IMR-90 (cell line): Measurements from ENCODE around the gene NCOA3. TPM values are rescaled to one million over a fixed set of nuclear protein-coding genes. Genes with fewer than 3 reads are reported as not detected.

ENCODE experiments used
- ATAC-seq: fragments of 200-7000 bp; cut with Tn5 transposase; 2 replicates; pipeline ENCODE4 v1.9.1; 2020; ENCODE audit warnings: low read depth, mild to moderate bottlenecking, moderate library complexity
- BruUV-seq: library from RNA; stranded (reverse); fragments of 400-500 nt; replicated peaks from 2 replicates; lab custom pipeline; 2021; lab: Mats Ljungman, UMichigan
- CTCF ChIA-PET: fragments of 300-600 bp; formaldehyde crosslinking; extraction: SDS; loops from one replicate; lab custom pipeline; 2021; ENCODE audit warnings: antibody characterized with exemption; lab: Yijun Ruan, JAX
- POLR2A ChIA-PET: fragments of 300-600 bp; sonication (Branson Sonifier 250); formaldehyde crosslinking; loops from one replicate; lab custom pipeline; 2022; ENCODE audit warnings: antibody characterized with exemption; ENCODE audit not compliant: unreplicated experiment; lab: Charles Lee
- DNase-seq: peaks from one replicate; pipeline ENCODE4 v3.0.0; 2013
- H2AFZ ChIP-seq: replicated peaks from 2 replicates; pipeline ENCODE3; 2013; ENCODE audit warnings: low read length, mild to moderate bottlenecking; ENCODE audit not compliant: poor library complexity
- H2AK5ac ChIP-seq: 2 replicates; pipeline ENCODE4 v1.6.1; 2013; ENCODE audit warnings: low read depth, low read length, inconsistent platforms
- H2AK9ac ChIP-seq: replicated peaks from 2 replicates; pipeline ENCODE3; 2013; ENCODE audit warnings: mild to moderate bottlenecking, low read depth, low read length, moderate library complexity; ENCODE audit not compliant: poor library complexity
- H2BK120ac ChIP-seq: 2 replicates; pipeline ENCODE4 v1.6.1; 2013; ENCODE audit warnings: low read depth, low read length, inconsistent platforms
- H2BK15ac ChIP-seq: 3 replicates; pipeline ENCODE4 v1.6.1; 2013; ENCODE audit warnings: low read depth, low read length, inconsistent platforms
- H2BK20ac ChIP-seq: 2 replicates; pipeline ENCODE4 v1.6.1; 2013; ENCODE audit warnings: low read depth, mild to moderate bottlenecking, inconsistent platforms, low read length, moderate library complexity
- H2BK5ac ChIP-seq: 2 replicates; pipeline ENCODE4 v1.6.1; 2013; ENCODE audit warnings: mild to moderate bottlenecking, low read depth, low read length, inconsistent platforms; ENCODE audit not compliant: poor library complexity, severe bottlenecking
- H3K14ac ChIP-seq: replicated peaks from 2 replicates; pipeline ENCODE4 v1.6.1; 2013; ENCODE audit warnings: low read depth, low read length, inconsistent platforms
- H3K18ac ChIP-seq: 2 replicates; pipeline ENCODE4 v1.6.1; 2013; ENCODE audit warnings: low read depth, low read length, control low read depth
- H3K23ac ChIP-seq: 2 replicates; pipeline ENCODE4 v1.6.1; 2013; ENCODE audit warnings: low read depth, low read length, inconsistent platforms
- H3K27ac ChIP-seq: 2 replicates; pipeline ENCODE4 v1.5.1; 2013; ENCODE audit warnings: mild to moderate bottlenecking, control low read depth, low read length; ENCODE audit not compliant: insufficient read depth
- H3K27me3 ChIP-seq: 2 replicates; pipeline ENCODE4 v1.6.1; 2013; ENCODE audit warnings: low read length; ENCODE audit not compliant: control insufficient read depth, insufficient read depth
- H3K36me3 ChIP-seq: 2 replicates; pipeline ENCODE4 v1.6.1; 2013; ENCODE audit warnings: low read length, mixed read lengths; ENCODE audit not compliant: control insufficient read depth, insufficient read depth
- H3K4ac ChIP-seq: 2 replicates; pipeline ENCODE4 v1.6.1; 2013; ENCODE audit warnings: low read depth, low read length, inconsistent platforms
- H3K4me1 ChIP-seq: 2 replicates; pipeline ENCODE4 v1.6.1; 2013; ENCODE audit warnings: low read length, mixed read lengths; ENCODE audit not compliant: control insufficient read depth, insufficient read depth
- H3K4me2 ChIP-seq: 2 replicates; pipeline ENCODE4 v1.6.1; 2013; ENCODE audit warnings: low read depth, mild to moderate bottlenecking, control low read depth, low read length, moderate library complexity
- H3K4me3 ChIP-seq: 2 replicates; pipeline ENCODE4 v1.5.1; 2013; ENCODE audit warnings: low read depth, mild to moderate bottlenecking, control low read depth, low read length, moderate library complexity; ENCODE audit not compliant: insufficient read depth
- H3K56ac ChIP-seq: 2 replicates; pipeline ENCODE4 v1.6.1; 2013; ENCODE audit warnings: low read length, inconsistent platforms; ENCODE audit not compliant: insufficient read depth; ENCODE audit errors: extremely low read depth
- H3K79me1 ChIP-seq, 2 experiments: 2 replicates each; pipeline ENCODE4 v1.6.1; 2013; ENCODE audit warnings: low read length in 2 of 2, inconsistent platforms in 1 of 2, low read depth in 1 of 2
- H3K9ac ChIP-seq: 2 replicates; pipeline ENCODE4 v1.6.1; 2013; ENCODE audit warnings: low read depth, low read length, control low read depth
- H3K9me1 ChIP-seq: 2 replicates; pipeline ENCODE4 v1.6.1; 2013; ENCODE audit warnings: low read length, inconsistent platforms; ENCODE audit not compliant: insufficient read depth
- H3K9me3 ChIP-seq: 2 replicates; pipeline ENCODE4 v1.6.1; 2013; ENCODE audit warnings: low read length; ENCODE audit not compliant: control insufficient read depth, insufficient read depth
- H4K20me1 ChIP-seq: 2 replicates; pipeline ENCODE4 v1.6.1; 2013; ENCODE audit warnings: low read length, inconsistent platforms; ENCODE audit not compliant: insufficient read depth
- H4K5ac ChIP-seq: 2 replicates; pipeline ENCODE4 v1.6.1; 2013; ENCODE audit warnings: mild to moderate bottlenecking, low read depth, low read length, control low read depth
- H4K8ac ChIP-seq, 2 experiments: 2 replicates each; pipeline ENCODE4 v1.6.1; 2013; ENCODE audit warnings: low read depth in 2 of 2, low read length in 2 of 2, control low read depth in 1 of 2, inconsistent platforms in 1 of 2
- H4K91ac ChIP-seq: 2 replicates; pipeline ENCODE4 v1.6.1; 2013; ENCODE audit warnings: low read depth, low read length, inconsistent platforms; ENCODE audit not compliant: insufficient read depth
- CTCF ChIP-seq: conservative IDR thresholded peaks from 2 replicates; pipeline ENCODE4 v1.5.1; 2012; ENCODE audit warnings: mild to moderate bottlenecking, low read depth, low read length, improper control_type of control experiment
- ELK1 ChIP-seq: fragments of 150-350 bp; IDR thresholded peaks from 2 replicates; pipeline ENCODE4 v1.6.1; 2016; ENCODE audit warnings: low read depth, mild to moderate bottlenecking, low read length, moderate library complexity, borderline replicate concordance
- FOS ChIP-seq: fragments of 150-350 bp; IDR thresholded peaks from 2 replicates; pipeline ENCODE4 v1.6.1; 2016; ENCODE audit warnings: low read depth, low read length
- MAZ ChIP-seq: IDR thresholded peaks from 2 replicates; pipeline ENCODE4 v1.6.1; 2012; ENCODE audit warnings: low read depth, mild to moderate bottlenecking, low read length, improper control_type of control experiment, moderate library complexity, borderline replicate concordance
- RCOR1 ChIP-seq: IDR thresholded peaks from 2 replicates; pipeline ENCODE4 v1.6.1; 2012; ENCODE audit warnings: mild to moderate bottlenecking, low read length, improper control_type of control experiment; ENCODE audit not compliant: insufficient replicate concordance
- RFX5 ChIP-seq: IDR thresholded peaks from 2 replicates; pipeline ENCODE4 v1.8.0; 2012; ENCODE audit warnings: low read depth, mild to moderate bottlenecking, low read length, moderate library complexity
- SMC3 ChIP-seq: fragments of 150-350 bp; IDR thresholded peaks from 2 replicates; pipeline ENCODE4 v1.6.1; 2016; ENCODE audit warnings: low read depth, mild to moderate bottlenecking, antibody characterized with exemption, low read length, moderate library complexity
- WGBS, 2 experiments: methylation state at CpG; one replicate each; pipeline versions ENCODE4 v1.1.5 to v1.1.7; 2013; ENCODE audit warnings: missing lambda C conversion rate in 2 of 2; ENCODE audit not compliant: insufficient read length in 1 of 2; ENCODE audit errors: extremely low coverage in 2 of 2; 5-methylcytosine and 5-hydroxymethylcytosine counted together
- dilution Hi-C: fragments of 300-500 bp; cut with HindIII; formaldehyde crosslinking; loops from one replicate; pipeline ENCODE4 v1.14.3; 2018; ENCODE audit warnings: low sequenced_read_pairs; ENCODE audit not compliant: unreplicated experiment
- in situ Hi-C: fragments of 300-500 bp; cut with MboI; formaldehyde crosslinking; loops from 3 replicates; pipeline ENCODE4 v1.14.3; 2019; ENCODE audit warnings: low sequenced_read_pairs, inconsistent platforms, mixed read lengths
- intact Hi-C: fragments of 100-400 bp; cut with micrococcal nuclease; formaldehyde crosslinking; loops from 2 replicates; pipeline ENCODE4 v1.10.0; 2022
- polyA plus RNA-seq, 3 experiments: library from polyadenylated mRNA; depleted of rRNA; stranded (reverse); fragments of >200 nt; gene quantifications; 2 replicates each; pipeline ENCODE4 v1.2.3, GENCODE V29; 2012; ENCODE audit warnings: low replicate concordance in 1 of 3
- total RNA-seq: library from RNA; depleted of rRNA; stranded (reverse); fragments of >200 nt; gene quantifications from 2 replicates; pipeline ENCODE4 v1.2.3, GENCODE V29; 2012

NCOA3 gene
- total and polyA plus RNA-seq, 2 of the 4 experiments (the other 2 are of a cell fraction) = 8.8 to 29.0 TPM

DNA sequence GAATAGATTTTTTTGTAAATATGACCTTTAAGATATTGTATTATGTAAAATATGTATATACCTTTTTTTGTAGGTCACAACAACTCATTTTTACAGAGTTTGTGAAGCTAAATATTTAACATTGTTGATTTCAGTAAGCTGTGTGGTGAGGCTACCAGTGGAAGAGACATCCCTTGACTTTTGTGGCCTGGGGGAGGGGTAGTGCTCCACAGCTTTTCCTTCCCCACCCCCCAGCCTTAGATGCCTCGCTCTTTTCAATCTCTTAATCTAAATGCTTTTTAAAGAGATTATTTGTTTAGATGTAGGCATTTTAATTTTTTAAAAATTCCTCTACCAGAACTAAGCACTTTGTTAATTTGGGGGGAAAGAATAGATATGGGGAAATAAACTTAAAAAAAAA, 152.7 kb downstream of the NCOA3 start:
- dilution Hi-C loops (no loop called here), in situ Hi-C loops (loop anchor here (25.0 kb wide), 1 partner anchor 1258 kb away; the partner anchor contains the start of gene ARFGEF2), intact Hi-C loops (no loop called here)
- H4K20me1 ChIP-seq = no peaks in the 10 kb centered on the region
- H3K9ac ChIP-seq = no peak overlapping the region
- POLR2A ChIA-PET = no interaction called here
- no peak overlapping the region for H3K18ac ChIP-seq
- H2BK15ac ChIP-seq = no peak overlapping the region
- H3K4me2 ChIP-seq = no peak overlapping the region
- no TSS peak for BruUV-seq
- no peak overlapping the region for H3K14ac ChIP-seq
- H4K91ac ChIP-seq = no peak overlapping the region
- H3K9me1 ChIP-seq = no peaks in the 10 kb centered on the region
- H3K56ac ChIP-seq = no peak overlapping the region
- H2BK20ac ChIP-seq = no peak overlapping the region
- no peaks in the 10 kb centered on the region for H3K4me1 ChIP-seq
- H2AK9ac ChIP-seq = no peak overlapping the region
- H3K9me3 ChIP-seq = no peaks in the 10 kb centered on the region
- no peak overlapping the region for H3K27ac ChIP-seq
- H3K36me3 ChIP-seq = peaks cover 25% of the 10 kb centered on the region
- H3K79me1 ChIP-seq = peaks cover 0 to 2% of the 10 kb centered on the region in 2 experiments; a peak in 1 of 4 replicates
- no peak overlapping the region for H4K5ac ChIP-seq
- no peak for TF ChIP-seq ELK1
- no peak for TF ChIP-seq SMC3
- no peak for TF ChIP-seq RCOR1
- TF ChIP-seq MAZ = no peak
- no peak for TF ChIP-seq FOS
- TF ChIP-seq CTCF = no peak
- TF ChIP-seq RFX5 = no peak
- no peak overlapping the region for H4K8ac ChIP-seq
- no peak overlapping the region for H3K23ac ChIP-seq
- no peak overlapping the region for H2BK120ac ChIP-seq
- ATAC-seq = no peak
- H2BK5ac ChIP-seq = no peak overlapping the region
- WGBS, 2 experiments = no CpG with 5 or more reads among the region's 1 CpG
- DNase-seq = no peak
- H2AK5ac ChIP-seq = no peak overlapping the region
- H3K4ac ChIP-seq = no peak overlapping the region
- no peak overlapping the region for H3K4me3 ChIP-seq
- CTCF ChIA-PET = no interaction called here
- no peak overlapping the region for H2AFZ ChIP-seq
- no peaks in the 10 kb centered on the region for H3K27me3 ChIP-seq
